Adrenal gland (tissue), 5 donors: ENCODE measurements around the gene PRDM10.

ENCODE experiments used
- POLR2A ChIP-seq, 2 donors: fragments of 450-650 bp; IDR thresholded peaks; one replicate each; pipeline ENCODE4 v1.6.1; 2017; ENCODE audit warnings: antibody characterized with exemption in 2 of 2, mild to moderate bottlenecking in 2 of 2, moderate library complexity in 1 of 2
- TF ChIP-seq, protein P1 (sequence below), 6 experiments: fragments of 450-650 bp in 4 of 6; fragments of 200-600 bp in 2 of 6; sonication (generic) in 1 of 6; IDR thresholded peaks; 1 replicate in 5 of 6; 2 replicates in 1 of 6; pipeline versions ENCODE4 v1.5.1 to v1.8.0; 2016 to 2021; ENCODE audit warnings: antibody characterized with exemption in 6 of 6, mild to moderate bottlenecking in 2 of 6, moderate library complexity in 1 of 6
- donor health status: DM: no; HTN: no; CAD: no.

DNA sequence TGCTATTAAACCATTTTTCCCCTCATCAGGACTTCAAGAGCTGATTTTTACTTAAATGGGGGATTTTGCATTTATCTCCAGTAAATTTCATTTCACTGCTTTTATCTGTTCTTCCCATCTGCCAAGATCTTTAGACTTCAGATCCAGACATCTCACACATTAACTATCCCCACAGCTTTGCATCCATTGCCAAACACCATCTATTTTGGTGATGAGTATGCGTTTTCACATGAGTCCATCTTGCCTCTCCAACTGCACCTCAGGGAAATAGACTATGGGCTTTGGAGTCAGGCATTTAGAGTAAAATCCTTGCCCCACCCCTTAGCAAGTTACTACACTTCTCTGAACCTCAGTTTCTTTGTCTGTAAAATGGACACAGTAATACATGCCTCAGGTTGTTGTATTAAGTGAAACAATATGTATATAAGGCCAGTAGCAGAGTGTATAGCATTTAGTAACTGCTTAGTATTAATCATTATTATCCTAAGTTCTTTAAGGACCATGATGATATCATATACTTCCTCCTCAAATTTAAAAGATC lies 53.6 kb downstream of the PRDM10 start:
- TF ChIP-seq, protein P1, sequence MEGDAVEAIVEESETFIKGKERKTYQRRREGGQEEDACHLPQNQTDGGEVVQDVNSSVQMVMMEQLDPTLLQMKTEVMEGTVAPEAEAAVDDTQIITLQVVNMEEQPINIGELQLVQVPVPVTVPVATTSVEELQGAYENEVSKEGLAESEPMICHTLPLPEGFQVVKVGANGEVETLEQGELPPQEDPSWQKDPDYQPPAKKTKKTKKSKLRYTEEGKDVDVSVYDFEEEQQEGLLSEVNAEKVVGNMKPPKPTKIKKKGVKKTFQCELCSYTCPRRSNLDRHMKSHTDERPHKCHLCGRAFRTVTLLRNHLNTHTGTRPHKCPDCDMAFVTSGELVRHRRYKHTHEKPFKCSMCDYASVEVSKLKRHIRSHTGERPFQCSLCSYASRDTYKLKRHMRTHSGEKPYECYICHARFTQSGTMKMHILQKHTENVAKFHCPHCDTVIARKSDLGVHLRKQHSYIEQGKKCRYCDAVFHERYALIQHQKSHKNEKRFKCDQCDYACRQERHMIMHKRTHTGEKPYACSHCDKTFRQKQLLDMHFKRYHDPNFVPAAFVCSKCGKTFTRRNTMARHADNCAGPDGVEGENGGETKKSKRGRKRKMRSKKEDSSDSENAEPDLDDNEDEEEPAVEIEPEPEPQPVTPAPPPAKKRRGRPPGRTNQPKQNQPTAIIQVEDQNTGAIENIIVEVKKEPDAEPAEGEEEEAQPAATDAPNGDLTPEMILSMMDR (IDR thresholded peaks at IDR 0.05): no peak
- no peak for TF ChIP-seq POLR2A (IDR thresholded peaks at IDR 0.05)
